ENCODE results near the gene HOXD4. TPM values are rescaled to one million over a fixed set of nuclear protein-coding genes. Genes with fewer than 3 reads are reported as not detected.
A peak's percentile ranks its signal among the peaks of the same experiment; 100 is the strongest.

HOXD4 gene
- total RNA-seq (10 to 100 TPM in 6 of 7 donors, 1 to 10 TPM in 1; 6.2 to 16.5 (median 12.7) TPM), polyA plus RNA-seq (10 to 100 TPM in 1 of 2 donors, 1 to 10 TPM in 1; 8.3 to 11.0 TPM)
- long read RNA-seq, donor 1, partial matches to known transcripts = 0 of 2 reads
- long read RNA-seq, donor 1, other reads (novel, unspliced or antisense) = 0 of 2 reads
- long read RNA-seq, donor 2, transcript HOXD4-201 (2 exons, 1,464 nt) = major isoform, 16 of 16 reads
- long read RNA-seq, donor 2, partial matches to known transcripts = 0 of 16 reads
- long read RNA-seq, donor 2, other reads (novel, unspliced or antisense) = 0 of 16 reads
- long read RNA-seq, donor 3, partial matches to known transcripts = 0 of 2 reads
- long read RNA-seq, donor 3, other reads (novel, unspliced or antisense) = 1 of 2 reads

DNA sequence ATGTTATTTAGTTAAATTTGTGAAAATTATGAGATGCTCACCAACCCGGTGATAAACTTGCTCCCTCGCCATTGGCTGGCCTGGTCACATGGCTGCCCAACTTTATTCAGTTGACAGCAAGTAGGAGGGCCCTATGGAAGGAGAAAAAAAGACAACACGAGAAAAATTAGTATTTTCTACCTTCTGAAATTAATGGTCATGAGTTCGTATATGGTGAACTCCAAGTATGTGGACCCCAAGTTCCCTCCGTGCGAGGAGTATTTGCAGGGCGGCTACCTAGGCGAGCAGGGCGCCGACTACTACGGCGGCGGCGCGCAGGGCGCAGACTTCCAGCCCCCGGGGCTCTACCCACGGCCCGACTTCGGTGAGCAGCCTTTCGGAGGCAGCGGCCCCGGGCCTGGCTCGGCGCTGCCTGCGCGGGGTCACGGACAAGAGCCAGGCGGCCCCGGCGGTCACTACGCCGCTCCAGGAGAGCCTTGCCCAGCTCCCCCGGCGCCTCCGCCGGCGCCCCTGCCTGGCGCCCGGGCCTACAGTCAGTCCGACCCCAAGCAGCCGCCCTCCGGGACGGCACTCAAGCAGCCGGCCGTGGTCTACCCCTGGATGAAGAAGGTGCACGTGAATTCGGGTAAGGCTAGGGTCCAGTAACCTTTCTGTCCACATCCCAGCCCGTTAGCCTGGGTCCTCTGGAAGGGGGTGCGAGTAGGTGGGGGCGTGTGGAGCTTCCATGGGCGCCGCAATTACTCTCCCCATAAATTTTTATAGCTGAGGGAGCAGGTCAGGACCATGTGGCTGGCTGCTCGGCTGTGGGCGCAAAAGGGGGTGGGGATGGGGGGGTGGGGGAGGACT lies at the start of gene HOXD4:
TSS of gene HOXD4 (plus strand) at position 109 of the 846 bp plus-strand sequence. CDS start at position 193, 84 bp downstream.
- DNase-seq = peak in 1 of 5 donors; percentile 12
- Histone ChIP-seq H3K4me1 (ENCODE audit: insufficient read depth) (peaks cover 5% of the 10 kb centered on the region), H3K9me3 (no peaks in the 10 kb centered on the region), H3K27me3 (no peaks in the 10 kb centered on the region), H3K36me3 (no peaks in the 10 kb centered on the region), H3K4me3 (peak within 1 kb of the TSS; percentile 36), H3K27ac (no peak within 1 kb of the TSS)
- 66 to 74% (median 68%) methylated on average over 51 to 55 of the region's 55 CpGs for WGBS, 3 donors
- TF ChIP-seq EP300 (IDR thresholded peaks at IDR 0.05) (no peak), POLR2A (IDR thresholded peaks at IDR 0.05) (no peak)
- TF ChIP-seq, protein P1, sequence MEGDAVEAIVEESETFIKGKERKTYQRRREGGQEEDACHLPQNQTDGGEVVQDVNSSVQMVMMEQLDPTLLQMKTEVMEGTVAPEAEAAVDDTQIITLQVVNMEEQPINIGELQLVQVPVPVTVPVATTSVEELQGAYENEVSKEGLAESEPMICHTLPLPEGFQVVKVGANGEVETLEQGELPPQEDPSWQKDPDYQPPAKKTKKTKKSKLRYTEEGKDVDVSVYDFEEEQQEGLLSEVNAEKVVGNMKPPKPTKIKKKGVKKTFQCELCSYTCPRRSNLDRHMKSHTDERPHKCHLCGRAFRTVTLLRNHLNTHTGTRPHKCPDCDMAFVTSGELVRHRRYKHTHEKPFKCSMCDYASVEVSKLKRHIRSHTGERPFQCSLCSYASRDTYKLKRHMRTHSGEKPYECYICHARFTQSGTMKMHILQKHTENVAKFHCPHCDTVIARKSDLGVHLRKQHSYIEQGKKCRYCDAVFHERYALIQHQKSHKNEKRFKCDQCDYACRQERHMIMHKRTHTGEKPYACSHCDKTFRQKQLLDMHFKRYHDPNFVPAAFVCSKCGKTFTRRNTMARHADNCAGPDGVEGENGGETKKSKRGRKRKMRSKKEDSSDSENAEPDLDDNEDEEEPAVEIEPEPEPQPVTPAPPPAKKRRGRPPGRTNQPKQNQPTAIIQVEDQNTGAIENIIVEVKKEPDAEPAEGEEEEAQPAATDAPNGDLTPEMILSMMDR (IDR thresholded peaks at IDR 0.05) = no peak
- intact Hi-C loops (cut with DNase I) = no loop called here

DNA sequence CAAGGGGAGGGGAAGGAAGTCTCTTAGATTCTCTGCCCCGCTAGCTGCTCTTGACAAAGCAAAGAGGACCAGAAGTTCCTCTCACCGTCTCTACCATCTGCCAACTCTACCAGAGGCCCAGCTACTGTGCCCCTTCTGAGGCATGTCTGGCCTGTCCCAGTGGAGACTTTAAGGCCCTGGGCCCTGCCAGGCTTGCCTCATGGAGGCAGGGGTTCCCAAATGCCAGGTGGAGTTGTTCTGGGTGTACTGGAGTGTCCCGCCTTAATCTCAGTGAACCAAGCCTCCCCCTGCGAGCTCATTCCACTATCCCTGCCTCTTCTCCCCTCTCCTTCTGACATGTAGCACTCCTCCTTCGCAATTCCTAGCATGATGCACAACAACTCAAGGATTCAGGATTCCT lies 49.5 kb upstream of the HOXD4 start:
- peaks cover 6% of the 10 kb centered on the region for H3K27me3 ChIP-seq
- DNase-seq = no peak
- H3K9me3 ChIP-seq = peaks cover 0 to 3% of the 10 kb centered on the region in 2 donors
- 64 to 75% (median 70%) methylated on average over 5 of the region's 5 CpGs for WGBS, 3 donors
- no peak overlapping the region for H3K27ac ChIP-seq
- H3K36me3 ChIP-seq = no peaks in the 10 kb centered on the region
- TF ChIP-seq POLR2A (IDR thresholded peaks at IDR 0.05) (no peak), EP300 (IDR thresholded peaks at IDR 0.05) (no peak)
- TF ChIP-seq, protein P1 (IDR thresholded peaks at IDR 0.05) = no peak
- H3K4me3 ChIP-seq = no peak overlapping the region
- no peaks in the 10 kb centered on the region for H3K4me1 ChIP-seq (ENCODE audit: insufficient read depth)
- intact Hi-C loops (cut with DNase I) = loop anchor here in 2 of 4 donors (5.0 to 10.0 kb wide), 2 partner anchors 415 to 1767 kb away; partner anchors contain the start of gene SP9 (in 1 of the 2)

DNA sequence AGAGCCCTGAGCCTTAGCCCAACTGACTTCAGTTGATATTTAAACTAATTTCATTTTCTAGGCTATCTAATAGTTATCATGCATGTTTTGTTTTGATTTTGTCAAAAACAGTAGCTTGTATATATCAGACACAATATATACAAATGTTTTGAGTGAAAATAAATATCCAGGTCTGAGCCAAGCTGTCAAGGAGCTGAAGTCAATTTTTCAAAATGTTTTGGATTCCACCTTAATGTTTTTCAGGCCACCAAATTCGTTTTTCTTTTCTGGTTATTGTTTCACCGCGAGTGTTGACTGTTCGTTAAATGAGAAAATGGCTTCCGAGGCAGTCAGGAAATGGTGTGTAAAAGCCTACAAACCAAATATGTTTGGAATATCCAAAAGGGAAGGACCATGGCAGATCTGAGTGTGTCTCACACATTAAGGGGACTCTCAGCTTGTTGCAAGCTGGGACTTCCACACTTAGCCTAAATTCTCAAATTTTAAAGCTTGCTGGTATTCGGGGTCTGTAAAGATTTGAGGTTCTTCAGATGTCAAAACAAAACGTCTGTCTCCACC lies 49.0 kb upstream of the HOXD4 start:
- H3K36me3 ChIP-seq = no peaks in the 10 kb centered on the region
- intact Hi-C loops (cut with DNase I) = loop anchor here in 2 of 4 donors (5.0 to 10.0 kb wide), 2 partner anchors 415 to 1768 kb away; partner anchors contain the start of gene SP9 (in 1 of the 2)
- peaks cover 0 to 3% of the 10 kb centered on the region in 2 donors for H3K9me3 ChIP-seq
- H3K27ac ChIP-seq = no peak overlapping the region
- 37 to 71% (median 41%) methylated on average over 7 of the region's 7 CpGs for WGBS, 3 donors
- no peak overlapping the region for H3K4me3 ChIP-seq
- DNase-seq = no peak
- H3K27me3 ChIP-seq = peaks cover 6% of the 10 kb centered on the region
- TF ChIP-seq EP300 (IDR thresholded peaks at IDR 0.05) = no peak
- peaks cover 2% of the 10 kb centered on the region for H3K4me1 ChIP-seq (ENCODE audit: insufficient read depth)

DNA sequence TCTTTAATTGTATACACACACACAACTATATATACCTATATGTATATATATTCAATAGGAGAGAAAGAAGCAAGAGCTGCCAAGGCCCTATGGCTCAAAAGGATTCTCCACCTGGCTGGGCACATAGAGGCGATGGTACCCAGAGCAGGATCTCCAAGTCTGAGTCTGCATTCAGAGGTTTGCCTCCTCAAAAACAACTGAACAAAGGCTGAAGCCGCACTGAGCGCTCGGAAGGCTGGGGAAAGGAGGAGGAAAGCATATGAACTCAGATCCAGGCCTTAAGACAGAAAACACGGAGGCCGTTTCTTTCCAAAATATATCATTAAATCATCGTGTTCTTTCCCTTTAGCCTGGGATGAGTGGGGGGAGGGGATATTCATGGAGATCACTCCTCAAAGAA lies 48.2 kb upstream of the HOXD4 start:
- no peak overlapping the region for H3K27ac ChIP-seq
- no peaks in the 10 kb centered on the region for H3K36me3 ChIP-seq
- H3K9me3 ChIP-seq = peaks cover 0 to 3% of the 10 kb centered on the region in 2 donors
- TF ChIP-seq, protein P1 (IDR thresholded peaks at IDR 0.05) = no peak
- TF ChIP-seq POLR2A (IDR thresholded peaks at IDR 0.05) (no peak), EP300 (IDR thresholded peaks at IDR 0.05) (no peak)
- H3K4me1 ChIP-seq (ENCODE audit: insufficient read depth) = peaks cover 5% of the 10 kb centered on the region
- peaks cover 6% of the 10 kb centered on the region for H3K27me3 ChIP-seq
- 51 to 74% (median 64%) methylated on average over 7 of the region's 7 CpGs for WGBS, 3 donors
- intact Hi-C loops (cut with DNase I) = loop anchor here in 2 of 4 donors (5.0 to 10.0 kb wide), 2 partner anchors 416 to 1768 kb away; partner anchors contain the start of gene SP9 (in 1 of the 2)
- DNase-seq = no peak
- no peak overlapping the region for H3K4me3 ChIP-seq
